Loucy (cell line): ENCODE data around the gene ZNF714.
"Not testable (repeated sequence)": the region's sequence is repeated elsewhere in the genome, so short reads cannot be mapped to it uniquely, and the experiment has no call there.

Source experiments
- H2AFZ ChIP-seq: fragments of 200-600 bp; sonication (generic); 2 replicates; pipeline ENCODE4 v1.6.0; 2016; ENCODE audit warnings: antibody characterized with exemption, mild to moderate bottlenecking, low read length, moderate library complexity
- H3F3A ChIP-seq: fragments of 200-600 bp; 2 replicates; pipeline ENCODE4 v1.6.0; 2016; ENCODE audit warnings: antibody characterized with exemption, low read depth, mild to moderate bottlenecking
- H3K27me3 ChIP-seq: fragments of 200-600 bp; sonication (generic); 2 replicates; pipeline ENCODE4 v1.6.1; 2014; ENCODE audit warnings: low read length, mild to moderate bottlenecking; ENCODE audit not compliant: insufficient read depth, poor library complexity, severe bottlenecking
- H3K36me3 ChIP-seq: fragments of 200-600 bp; sonication (generic); 2 replicates; pipeline ENCODE4 v1.6.1; 2016; ENCODE audit warnings: low read length; ENCODE audit not compliant: insufficient read depth
- H3K4me1 ChIP-seq: fragments of 200-600 bp; sonication (generic); 2 replicates; pipeline ENCODE4 v1.5.1; 2014; ENCODE audit warnings: low read length, mild to moderate bottlenecking; ENCODE audit not compliant: insufficient read depth, poor library complexity, severe bottlenecking
- H3K4me2 ChIP-seq: fragments of 200-600 bp; sonication (generic); 2 replicates; pipeline ENCODE4 v1.6.0; 2014; ENCODE audit warnings: antibody characterized with exemption, low read length, low read depth, mild to moderate bottlenecking; ENCODE audit not compliant: poor library complexity, severe bottlenecking
- H3K4me3 ChIP-seq: fragments of 200-600 bp; sonication (generic); 2 replicates; pipeline ENCODE4 v1.5.1; 2014; ENCODE audit warnings: low read length, mild to moderate bottlenecking, mixed read lengths; ENCODE audit not compliant: poor library complexity, severe bottlenecking
- H3K79me2 ChIP-seq: fragments of 200-600 bp; sonication (generic); 2 replicates; pipeline ENCODE4 v1.6.1; 2014; ENCODE audit warnings: low read length; ENCODE audit not compliant: insufficient read depth
- H3K9ac ChIP-seq: fragments of 200-600 bp; sonication (generic); 2 replicates; pipeline ENCODE4 v1.6.0; 2014; ENCODE audit warnings: mild to moderate bottlenecking, low read depth, low read length, moderate library complexity; ENCODE audit not compliant: poor library complexity, severe bottlenecking
- H3K9me2 ChIP-seq: fragments of 200-600 bp; sonication (generic); replicated peaks from 2 replicates; pipeline ENCODE4 v1.6.1; 2016; ENCODE audit warnings: low read depth, low read length, mixed read lengths
- H3K9me3 ChIP-seq: fragments of 200-600 bp; sonication (generic); 2 replicates; pipeline ENCODE4 v1.6.1; 2014; ENCODE audit warnings: mild to moderate bottlenecking, antibody characterized with exemption, low read length, low read depth; ENCODE audit not compliant: insufficient read depth
- H4K20me1 ChIP-seq: fragments of 200-600 bp; sonication (generic); 2 replicates; pipeline ENCODE4 v1.6.0; 2014; ENCODE audit warnings: antibody characterized with exemption, low read length, mild to moderate bottlenecking; ENCODE audit not compliant: insufficient read depth, poor library complexity, severe bottlenecking
- EZH2phosphoT487 ChIP-seq: fragments of 200-600 bp; IDR thresholded peaks from 2 replicates; pipeline ENCODE4 v1.6.1; 2018; ENCODE audit warnings: antibody characterized with exemption, mild to moderate bottlenecking, moderate library complexity, borderline replicate concordance
- TF ChIP-seq, protein P1 (sequence below): fragments of 200-600 bp; sonication (generic); conservative IDR thresholded peaks from 2 replicates; pipeline ENCODE4 v1.5.1; 2014; ENCODE audit warnings: mild to moderate bottlenecking, antibody characterized with exemption, low read length

The ZNF714 gene

DNA sequence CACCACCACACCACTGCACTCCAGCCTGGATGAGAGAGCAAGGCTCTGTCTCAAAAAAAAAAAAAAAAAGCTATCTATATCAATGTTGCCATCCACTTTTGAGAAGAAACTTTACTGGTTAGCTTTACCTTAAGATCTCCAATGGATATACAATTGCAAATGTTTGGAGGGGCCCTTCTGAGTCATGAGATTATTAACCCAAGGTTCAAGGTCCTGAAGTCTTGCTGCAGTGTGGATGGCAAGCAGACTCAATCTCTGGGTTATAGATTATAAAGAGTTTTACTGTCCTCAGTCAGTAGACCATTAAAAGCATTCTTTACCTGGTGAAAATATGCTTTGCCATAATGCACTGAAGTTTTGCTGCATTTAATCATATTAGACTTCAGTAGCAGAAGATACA lies 56.1 kb downstream of the ZNF714 start:
- H3K4me3 ChIP-seq = no peak overlapping the region
- no peaks in the 10 kb centered on the region for H3F3A ChIP-seq
- no peak overlapping the region for H3K4me2 ChIP-seq
- peaks cover 12% of the 10 kb centered on the region for H3K79me2 ChIP-seq
- no peaks in the 10 kb centered on the region for H3K9me2 ChIP-seq
- H4K20me1 ChIP-seq = peaks cover 10% of the 10 kb centered on the region
- H3K9me3 ChIP-seq = no peaks in the 10 kb centered on the region
- no peak overlapping the region for H3K9ac ChIP-seq
- H3K27me3 ChIP-seq = no peaks in the 10 kb centered on the region
- H2AFZ ChIP-seq = no peak overlapping the region
- peaks cover 16% of the 10 kb centered on the region for H3K4me1 ChIP-seq
- TF ChIP-seq EZH2phosphoT487 = no peak
- TF ChIP-seq, protein P1, sequence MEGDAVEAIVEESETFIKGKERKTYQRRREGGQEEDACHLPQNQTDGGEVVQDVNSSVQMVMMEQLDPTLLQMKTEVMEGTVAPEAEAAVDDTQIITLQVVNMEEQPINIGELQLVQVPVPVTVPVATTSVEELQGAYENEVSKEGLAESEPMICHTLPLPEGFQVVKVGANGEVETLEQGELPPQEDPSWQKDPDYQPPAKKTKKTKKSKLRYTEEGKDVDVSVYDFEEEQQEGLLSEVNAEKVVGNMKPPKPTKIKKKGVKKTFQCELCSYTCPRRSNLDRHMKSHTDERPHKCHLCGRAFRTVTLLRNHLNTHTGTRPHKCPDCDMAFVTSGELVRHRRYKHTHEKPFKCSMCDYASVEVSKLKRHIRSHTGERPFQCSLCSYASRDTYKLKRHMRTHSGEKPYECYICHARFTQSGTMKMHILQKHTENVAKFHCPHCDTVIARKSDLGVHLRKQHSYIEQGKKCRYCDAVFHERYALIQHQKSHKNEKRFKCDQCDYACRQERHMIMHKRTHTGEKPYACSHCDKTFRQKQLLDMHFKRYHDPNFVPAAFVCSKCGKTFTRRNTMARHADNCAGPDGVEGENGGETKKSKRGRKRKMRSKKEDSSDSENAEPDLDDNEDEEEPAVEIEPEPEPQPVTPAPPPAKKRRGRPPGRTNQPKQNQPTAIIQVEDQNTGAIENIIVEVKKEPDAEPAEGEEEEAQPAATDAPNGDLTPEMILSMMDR = no peak
- no peaks in the 10 kb centered on the region for H3K36me3 ChIP-seq

DNA sequence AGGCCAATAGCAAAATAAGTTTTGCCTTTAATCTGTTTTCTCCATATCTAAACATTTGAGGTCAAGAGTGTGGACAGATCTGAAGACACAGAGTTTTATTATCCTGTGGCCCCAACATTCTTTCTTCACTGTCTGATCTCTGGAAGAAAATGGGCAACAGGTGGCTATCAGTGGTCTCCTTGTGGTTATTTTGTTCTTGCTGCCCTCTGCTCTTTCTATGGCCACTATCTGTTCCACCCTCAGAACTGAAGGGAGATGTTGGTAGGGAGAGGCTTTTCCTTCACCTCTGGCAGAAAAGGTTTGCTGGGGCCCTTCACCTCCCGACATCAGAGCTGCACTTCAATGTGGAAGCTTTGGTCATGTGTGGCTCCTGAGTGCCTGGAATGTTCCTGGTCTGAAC lies 59.0 kb downstream of the ZNF714 start:
- Histone ChIP-seq H4K20me1 (peaks cover 21% of the 10 kb centered on the region), H3K9ac (peak overlapping the region; percentile 93), H2AFZ (peak overlapping the region; percentile 38; the same call in 1 of the 2 replicates), H3K4me1 (peaks cover 20% of the 10 kb centered on the region), H3K79me2 (peaks cover 29% of the 10 kb centered on the region), H3K4me2 (peak overlapping the region; percentile 90)
- H3K9me2 ChIP-seq, H3K27me3 ChIP-seq, H3K4me3 ChIP-seq, H3K9me3 ChIP-seq, H3F3A ChIP-seq, H3K36me3 ChIP-seq: not testable (repeated sequence)

DNA sequence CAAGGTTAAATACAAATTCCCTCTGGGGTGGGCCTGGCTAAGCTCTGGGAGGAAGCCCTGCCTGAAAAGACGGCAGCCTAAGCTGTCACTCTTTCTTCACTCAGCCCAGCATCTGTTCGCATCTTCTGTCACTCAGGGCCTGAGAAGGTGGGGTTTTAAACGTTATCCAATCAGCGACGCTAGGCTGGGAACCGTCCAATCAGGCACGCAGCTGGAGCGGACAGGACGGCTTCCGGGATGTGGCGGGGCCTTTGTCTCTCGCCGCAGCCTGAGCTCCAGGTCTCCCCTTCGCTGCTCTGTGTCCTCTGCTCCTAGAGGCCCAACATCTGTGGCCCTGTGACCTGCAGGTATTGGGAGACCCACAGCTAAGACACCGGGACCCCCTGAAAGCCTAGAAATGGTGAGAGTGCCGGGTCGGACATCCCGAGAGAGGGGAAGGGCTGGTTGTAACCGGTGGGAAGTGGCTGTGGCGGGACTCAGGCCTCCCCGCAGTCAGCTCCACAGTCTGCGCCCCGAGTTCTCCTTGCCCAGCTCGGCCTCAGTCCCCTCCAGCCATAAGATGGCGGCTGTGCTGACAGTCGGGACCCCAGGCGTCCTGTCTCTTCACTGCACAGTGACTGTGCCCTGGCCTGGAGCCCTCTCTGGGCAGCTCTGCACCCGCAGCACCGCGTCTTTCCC lies 59.9 kb downstream of the ZNF714 start, which contains the start of gene ZNF431:
Gene ZNF431 (plus strand): TSS at position 254 of the 678 bp plus-strand sequence. CDS start 144 bp downstream, at position 398.
- TF ChIP-seq EZH2phosphoT487 = no peak
- TF ChIP-seq, protein P1 = no peak
- Histone ChIP-seq H3K9ac (peak within 1 kb of the TSS; percentile 93), H3K4me1 (peaks cover 20% of the 10 kb centered on the region), H3F3A (no peaks in the 10 kb centered on the region), H3K4me2 (peak within 1 kb of the TSS; percentile 90), H4K20me1 (peaks cover 21% of the 10 kb centered on the region), H3K4me3 (peak within 1 kb of the TSS; percentile 98), H3K27me3 (no peaks in the 10 kb centered on the region), H3K79me2 (peaks cover 35% of the 10 kb centered on the region), H3K9me3 (peaks cover 4% of the 10 kb centered on the region; the same call in 1 of the 2 replicates), H2AFZ (peak within 1 kb of the TSS; percentile 88), H3K9me2 (no peaks in the 10 kb centered on the region), H3K36me3 (peaks cover 15% of the 10 kb centered on the region; the same call in 1 of the 2 replicates)

DNA sequence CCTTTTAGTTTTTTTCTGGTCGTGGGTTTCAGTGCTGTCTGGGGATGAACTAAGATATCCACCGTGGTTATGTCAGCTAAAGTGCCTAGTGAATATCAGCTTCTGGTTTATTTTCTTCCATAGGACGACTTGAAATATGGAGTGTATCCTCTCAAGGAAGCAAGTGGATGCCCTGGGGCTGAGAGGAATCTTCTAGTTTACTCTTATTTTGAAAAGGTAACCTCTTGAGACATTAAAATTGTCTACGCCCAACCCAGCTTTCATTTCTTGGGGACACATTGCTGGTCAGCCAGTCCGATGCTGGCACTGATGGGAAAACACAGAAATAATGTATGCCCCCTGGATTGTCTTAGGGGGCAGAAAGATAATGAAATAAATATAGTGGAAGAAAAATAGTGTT lies 61.4 kb downstream of the ZNF714 start:
- Histone ChIP-seq H3K27me3 (no peaks in the 10 kb centered on the region), H3K36me3 (peaks cover 18% of the 10 kb centered on the region; the same call in 1 of the 2 replicates), H3F3A (no peaks in the 10 kb centered on the region), H3K9me3 (peaks cover 4% of the 10 kb centered on the region; the same call in 1 of the 2 replicates), H3K4me2 (peak overlapping the region; percentile 90), H4K20me1 (peaks cover 21% of the 10 kb centered on the region), H3K9ac (peak overlapping the region; percentile 93), H3K4me1 (peaks cover 20% of the 10 kb centered on the region), H3K4me3 (peak overlapping the region; percentile 98), H3K9me2 (no peaks in the 10 kb centered on the region), H2AFZ (no peak overlapping the region), H3K79me2 (peaks cover 35% of the 10 kb centered on the region)
- TF ChIP-seq EZH2phosphoT487 = no peak
- TF ChIP-seq, protein P1 = no peak
